Suprapubic skin (tissue), 4 donors: ENCODE results near the gene ARCN1.

Experiments used
- EP300 ChIP-seq: sonication (generic); formaldehyde crosslinking; IDR thresholded peaks from one replicate; pipeline ENCODE4 v1.6.1; 2017; ENCODE audit warnings: antibody characterized with exemption
- POLR2A ChIP-seq, 2 donors: fragments of 450-650 bp; IDR thresholded peaks; one replicate each; pipeline ENCODE4 v1.6.1; 2017; ENCODE audit warnings: antibody characterized with exemption in 2 of 2, mild to moderate bottlenecking in 2 of 2, moderate library complexity in 2 of 2
- POLR2AphosphoS5 ChIP-seq, 3 donors: sonication (generic); formaldehyde crosslinking; IDR thresholded peaks; one replicate each; pipeline ENCODE4 v1.6.1; 2017; ENCODE audit warnings: antibody characterized with exemption in 3 of 3
- TF ChIP-seq, protein P1 (sequence below), 2 donors: fragments of 200-600 bp in 1 of 2; fragments of 450-650 bp in 1 of 2; sonication (generic) in 1 of 2; IDR thresholded peaks; one replicate each; pipeline ENCODE4 v1.5.1; 2016 to 2019; ENCODE audit warnings: antibody characterized with exemption in 2 of 2, mild to moderate bottlenecking in 1 of 2, moderate library complexity in 1 of 2

DNA sequence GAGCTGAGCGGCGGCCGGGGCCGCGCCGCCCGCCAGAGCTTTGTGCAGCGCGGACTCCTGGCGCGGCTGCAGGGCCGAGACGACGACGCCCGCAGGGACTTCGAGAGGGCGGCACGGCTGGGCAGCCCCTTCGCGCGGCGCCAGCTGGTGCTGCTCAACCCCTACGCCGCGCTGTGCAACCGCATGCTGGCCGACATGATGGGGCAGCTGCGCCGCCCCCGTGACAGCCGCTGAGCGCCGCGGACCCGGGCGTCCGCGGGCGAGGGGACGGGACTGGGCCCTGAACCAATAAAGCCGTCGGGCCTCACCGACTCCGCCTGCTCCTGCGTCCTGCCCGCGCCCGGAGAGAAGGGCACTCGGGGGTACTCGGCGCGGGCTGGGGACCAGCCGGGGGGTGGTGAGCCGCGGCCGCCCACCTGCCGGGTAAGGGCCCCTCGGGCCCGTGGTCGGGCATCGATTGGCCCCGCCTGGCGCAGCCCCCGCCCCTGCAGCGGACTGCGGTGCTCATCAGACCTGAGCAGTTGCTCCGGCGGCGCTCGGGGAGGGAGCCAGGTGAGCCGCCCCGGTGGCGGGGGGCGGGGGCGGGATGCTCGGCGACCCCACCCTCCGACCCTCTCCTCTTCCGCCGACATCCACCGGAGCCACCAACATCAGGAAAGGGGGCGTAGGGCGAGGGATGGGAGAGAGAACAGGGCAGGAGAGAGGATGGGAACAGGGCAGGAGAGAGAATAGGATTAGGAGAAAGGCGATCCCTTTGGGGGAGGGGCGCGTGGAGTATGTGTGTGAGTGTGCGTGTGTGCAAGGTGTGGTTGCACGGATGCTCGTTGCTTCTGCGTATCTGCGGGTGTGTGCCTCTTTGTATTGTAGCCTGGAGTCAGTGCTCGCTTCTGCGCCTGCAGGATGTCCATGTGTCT lies 41.3 kb upstream of the ARCN1 start, which contains the start of gene TMEM25:
- TF ChIP-seq POLR2A (IDR thresholded peaks at IDR 0.05), result no peak
- TF ChIP-seq, protein P1, sequence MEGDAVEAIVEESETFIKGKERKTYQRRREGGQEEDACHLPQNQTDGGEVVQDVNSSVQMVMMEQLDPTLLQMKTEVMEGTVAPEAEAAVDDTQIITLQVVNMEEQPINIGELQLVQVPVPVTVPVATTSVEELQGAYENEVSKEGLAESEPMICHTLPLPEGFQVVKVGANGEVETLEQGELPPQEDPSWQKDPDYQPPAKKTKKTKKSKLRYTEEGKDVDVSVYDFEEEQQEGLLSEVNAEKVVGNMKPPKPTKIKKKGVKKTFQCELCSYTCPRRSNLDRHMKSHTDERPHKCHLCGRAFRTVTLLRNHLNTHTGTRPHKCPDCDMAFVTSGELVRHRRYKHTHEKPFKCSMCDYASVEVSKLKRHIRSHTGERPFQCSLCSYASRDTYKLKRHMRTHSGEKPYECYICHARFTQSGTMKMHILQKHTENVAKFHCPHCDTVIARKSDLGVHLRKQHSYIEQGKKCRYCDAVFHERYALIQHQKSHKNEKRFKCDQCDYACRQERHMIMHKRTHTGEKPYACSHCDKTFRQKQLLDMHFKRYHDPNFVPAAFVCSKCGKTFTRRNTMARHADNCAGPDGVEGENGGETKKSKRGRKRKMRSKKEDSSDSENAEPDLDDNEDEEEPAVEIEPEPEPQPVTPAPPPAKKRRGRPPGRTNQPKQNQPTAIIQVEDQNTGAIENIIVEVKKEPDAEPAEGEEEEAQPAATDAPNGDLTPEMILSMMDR (IDR thresholded peaks at IDR 0.05), result no peak
- no peak for TF ChIP-seq POLR2AphosphoS5 (IDR thresholded peaks at IDR 0.05)
- TF ChIP-seq EP300, result no peak
